GM18861 (cell line): ENCODE results near the gene PRR22.
"Not testable (repeated sequence)": the region's sequence is repeated elsewhere in the genome, so short reads cannot be mapped to it uniquely, and the experiment has no call there.

ENCODE experiments used
- ATAC-seq: cut with Tn5 transposase; IDR thresholded peaks from one replicate; pipeline ENCODE4 v1.9.1; 2021; ENCODE audit not compliant: unreplicated experiment

The PRR22 gene

DNA sequence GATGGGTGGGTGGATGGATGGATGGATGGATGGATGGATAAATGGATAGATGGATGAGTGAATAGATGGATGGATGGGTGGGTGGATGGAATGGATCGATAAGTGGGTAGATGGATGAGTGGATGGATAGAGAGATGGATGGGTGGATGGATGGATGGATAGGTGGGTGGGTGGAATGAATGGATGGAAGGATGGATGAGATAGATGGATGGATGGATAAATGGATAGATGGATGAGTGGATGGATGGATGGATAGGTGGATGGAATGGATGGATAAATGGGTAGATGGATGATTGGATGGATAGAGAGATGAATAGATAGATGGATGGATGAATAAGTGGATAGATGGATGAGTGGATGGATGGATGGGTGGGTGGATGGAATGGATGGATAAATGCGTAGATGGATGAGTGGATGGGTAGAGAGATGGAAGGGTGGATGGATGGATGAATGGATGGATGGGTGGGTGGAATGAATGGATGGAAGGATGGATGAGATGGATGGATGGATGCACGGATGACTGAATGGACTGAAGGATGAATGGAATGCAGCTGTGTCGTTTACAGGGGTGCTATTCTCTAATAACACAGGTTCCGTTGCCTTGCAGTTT, 21.8 kb downstream of the PRR22 start:
- no peak for ATAC-seq

GRCh38 chr19:5753743-5754142, 30.8 kb downstream of the PRR22 start:
- ATAC-seq: no peak

DNA sequence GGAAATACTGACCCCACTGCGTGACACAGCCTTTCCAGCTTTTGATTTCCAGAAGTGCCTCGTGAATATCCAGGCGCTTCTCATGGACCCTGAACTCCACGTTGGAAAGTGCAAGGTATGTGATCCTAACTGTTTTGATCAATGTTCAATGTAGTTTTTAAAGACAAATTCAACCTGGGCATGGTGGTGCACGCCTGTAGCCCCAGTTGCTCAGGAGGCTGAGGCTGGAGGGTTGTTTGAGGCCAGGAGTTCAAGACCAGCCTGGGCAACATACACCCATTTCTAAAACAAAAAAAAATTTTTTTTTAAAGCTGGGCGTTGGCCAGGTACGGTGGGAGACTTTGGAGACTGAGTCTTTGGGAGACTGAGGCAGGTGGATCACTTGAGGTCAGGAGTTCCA, 32.8 kb downstream of the PRR22 start:
- no peak for ATAC-seq

DNA sequence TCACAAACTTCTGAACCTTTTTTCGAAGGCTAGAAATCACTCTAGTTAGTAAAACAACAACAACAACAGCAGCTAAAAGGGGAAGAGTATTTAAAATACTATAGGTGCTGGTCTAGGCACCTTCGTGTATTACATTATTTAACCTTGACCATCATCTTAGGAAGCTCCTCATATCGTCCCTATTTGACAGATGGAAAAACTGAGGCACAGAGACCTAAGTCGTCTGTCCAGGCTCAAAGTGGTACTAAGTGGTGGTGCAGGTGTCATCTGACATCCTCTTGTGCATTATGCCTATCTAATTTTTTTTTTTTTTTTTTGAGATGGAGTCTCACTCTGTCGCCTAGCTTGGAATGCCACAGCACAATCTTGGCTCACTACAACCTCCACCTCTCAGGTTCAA, 35.0 kb downstream of the PRR22 start:
- ATAC-seq: no peak

DNA sequence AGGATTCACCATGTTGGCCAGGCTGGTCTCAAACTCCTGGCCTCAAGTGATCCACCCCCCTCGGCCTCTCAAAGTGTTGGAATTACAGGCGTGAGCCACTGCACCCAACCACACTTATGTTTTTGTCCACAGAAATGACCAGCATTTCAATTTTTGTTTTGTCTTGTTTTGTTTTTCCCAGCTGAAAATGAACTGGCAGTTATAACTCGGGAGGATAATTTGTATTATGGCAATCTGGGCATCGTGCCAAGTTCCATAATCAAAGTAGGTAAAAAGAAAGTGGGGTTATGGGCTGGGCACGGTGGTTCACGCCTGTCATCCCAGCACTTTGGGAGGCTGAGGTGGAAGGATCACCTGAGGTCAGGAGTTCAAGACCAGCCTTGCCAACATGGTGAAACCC, 35.6 kb downstream of the PRR22 start:
- ATAC-seq: not testable (repeated sequence)

GRCh38 chr19:5744999-5745398, 39.5 kb downstream of the PRR22 start:
- not testable (repeated sequence) for ATAC-seq

GRCh38 chr19:5743630-5744029, 40.9 kb downstream of the PRR22 start:
- ATAC-seq: no peak

DNA sequence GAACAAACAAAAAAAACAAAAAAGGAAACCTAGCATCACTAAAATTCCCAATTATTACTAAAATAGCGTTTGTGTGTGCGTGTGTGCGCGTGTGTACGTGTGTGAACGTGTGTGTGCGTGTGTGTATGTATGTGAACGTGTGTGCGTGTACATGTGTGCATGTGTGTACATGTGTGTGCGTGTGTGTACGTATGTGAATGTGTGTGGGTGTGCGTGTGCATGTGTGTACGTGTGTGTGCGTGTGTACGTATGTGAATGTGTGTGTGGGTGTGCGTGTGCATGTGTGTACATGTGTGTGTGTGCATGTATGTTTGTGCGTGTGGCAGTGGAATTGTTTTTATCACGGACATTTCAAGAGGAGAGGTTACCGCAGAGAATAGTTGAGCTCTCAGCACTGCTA, 42.5 kb downstream of the PRR22 start:
- ATAC-seq: no peak

- ATAC-seq: no peak
Measured at GRCh38 chr19:5738423-5738822, 46.1 kb downstream of the PRR22 start.

DNA sequence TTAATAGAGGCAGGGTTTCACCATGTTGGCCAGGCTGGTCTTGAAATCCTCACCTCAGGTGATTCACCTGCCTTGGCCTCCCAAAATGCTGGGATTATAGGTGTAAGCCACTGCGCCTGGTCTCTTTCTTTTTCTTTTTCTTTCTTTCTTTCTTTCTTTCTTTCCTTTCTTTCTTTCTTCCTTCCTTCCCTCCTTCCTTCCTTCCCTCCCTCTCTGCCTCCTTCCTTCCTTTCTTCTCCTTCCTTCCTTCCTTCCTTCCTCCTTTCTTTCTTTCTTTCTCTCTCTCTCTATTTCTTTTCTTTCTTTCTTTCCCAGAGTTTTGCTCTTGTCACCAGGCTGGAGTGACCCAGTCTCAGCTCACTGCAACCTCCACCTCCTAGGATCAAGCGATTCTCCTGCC, 51.4 kb downstream of the PRR22 start:
- not testable (repeated sequence) for ATAC-seq
